GM20000 (cell line): ENCODE measurements around the gene SLC35E4.

Experiments used
- DNase-seq: peaks from one replicate; pipeline ENCODE4 v3.0.0; 2012; ENCODE audit warnings: low spot score
- CTCF ChIP-seq: IDR thresholded peaks from 2 replicates; pipeline ENCODE4 v1.5.1; 2012; ENCODE audit warnings: mild to moderate bottlenecking, control low read depth; ENCODE audit errors: extremely low read depth, missing control alignments

The SLC35E4 gene

GRCh38 chr22:30654361-30654760 is 18.8 kb downstream of the SLC35E4 start:
- no peak for DNase-seq
- TF ChIP-seq CTCF, result no peak

GRCh38 chr22:30655532-30655931 is 20.0 kb downstream of the SLC35E4 start:
- no peak for DNase-seq
- no peak for TF ChIP-seq CTCF

- no peak for DNase-seq
These were observed 26.5 kb downstream of the SLC35E4 start for GRCh38 chr22:30662040-30662439.

GRCh38 chr22:30664798-30665197 is 29.2 kb downstream of the SLC35E4 start:
- DNase-seq, result no peak
- TF ChIP-seq CTCF, result no peak

More at GRCh38 chr22:30662040-30662439, 26.5 kb downstream of the SLC35E4 start:
- no peak for TF ChIP-seq CTCF

- no peak for TF ChIP-seq CTCF
- DNase-seq, result no peak
These were observed 29.7 kb downstream of the SLC35E4 start for GRCh38 chr22:30665266-30665665.

- DNase-seq, result no peak
- TF ChIP-seq CTCF, result no peak
These were observed 30.2 kb downstream of the SLC35E4 start for GRCh38 chr22:30665786-30666185.

GRCh38 chr22:30667107-30667493 is 31.5 kb downstream of the SLC35E4 start:
- TF ChIP-seq CTCF, result no peak
- no peak for DNase-seq
